CD4-positive, alpha-beta T cell (primary cell): Measurements from ENCODE around the gene FOCAD. TPM values are rescaled to one million over a fixed set of nuclear protein-coding genes. Genes with fewer than 3 reads are reported as not detected.

Experiments used
- ATAC-seq: fragments of 200-7000 bp; cut with Tn5 transposase; one replicate; pipeline ENCODE4 v1.10.0; 2022; ENCODE audit warnings: mild to moderate bottlenecking; ENCODE audit not compliant: poor library complexity
- CTCF ChIA-PET: fragments of 350-600 bp; sonication (Branson Sonifier 250); formaldehyde crosslinking; loops from one replicate; lab custom pipeline; 2021; ENCODE audit warnings: antibody characterized with exemption, inconsistent platforms; lab: Charles Lee
- POLR2A ChIA-PET: fragments of 350-600 bp; sonication (Branson Sonifier 250); formaldehyde crosslinking; loops from one replicate; lab custom pipeline; 2021; ENCODE audit warnings: antibody characterized with exemption, inconsistent platforms; lab: Charles Lee
- DNase-seq, 14 experiments: peaks; one replicate each; pipeline ENCODE4 v3.0.0-alpha.2; 2013 to 2020; ENCODE audit warnings: mixed read lengths in 2 of 14
- H3K27ac ChIP-seq, 2 donors: one replicate each; pipeline versions ENCODE4 v1.5.1 to v1.7.0; 2013; ENCODE audit warnings: low read length in 2 of 2, low read depth in 1 of 2, mild to moderate bottlenecking in 1 of 2
- H3K27me3 ChIP-seq, 2 experiments: 1 replicate in 1 of 2; 2 replicates in 1 of 2; pipeline versions ENCODE4 v1.6.1 to v1.7.0; 2013; ENCODE audit warnings: low read length in 2 of 2, control low read depth in 1 of 2, mild to moderate bottlenecking in 1 of 2, moderate library complexity in 1 of 2; ENCODE audit not compliant: insufficient read depth in 2 of 2, control insufficient read depth in 1 of 2
- H3K36me3 ChIP-seq: one replicate; pipeline ENCODE4 v1.6.1; 2013; ENCODE audit warnings: low read length, control low read depth; ENCODE audit not compliant: insufficient read depth
- H3K4me1 ChIP-seq: one replicate; pipeline ENCODE4 v1.6.1; 2013; ENCODE audit warnings: low read length, control low read depth; ENCODE audit not compliant: insufficient read depth
- H3K4me3 ChIP-seq: one replicate; pipeline ENCODE4 v1.5.1; 2013; ENCODE audit warnings: mild to moderate bottlenecking, low read length, moderate library complexity
- H3K9me3 ChIP-seq, 2 experiments: 1 replicate in 1 of 2; 2 replicates in 1 of 2; pipeline versions ENCODE4 v1.6.1 to v1.7.0; 2013; ENCODE audit warnings: low read length in 2 of 2, mild to moderate bottlenecking in 2 of 2, control low read depth in 1 of 2, moderate library complexity in 1 of 2; ENCODE audit not compliant: control insufficient read depth in 1 of 2, insufficient read depth in 1 of 2
- H3K27ac Mint-ChIP-seq: one replicate; pipeline ENCODE4 v1.8.0; 2020; ENCODE audit warnings: mixed read lengths
- H3K27me3 Mint-ChIP-seq: one replicate; pipeline ENCODE4 v1.8.0; 2021; ENCODE audit warnings: mixed read lengths
- H3K36me3 Mint-ChIP-seq: one replicate; pipeline ENCODE4 v1.8.0; 2021; ENCODE audit warnings: low read depth, mixed read lengths
- H3K4me1 Mint-ChIP-seq: one replicate; pipeline ENCODE4 v1.8.0; 2021; ENCODE audit warnings: low read depth, mixed read lengths
- H3K4me3 Mint-ChIP-seq: one replicate; pipeline ENCODE4 v1.8.0; 2020; ENCODE audit warnings: mild to moderate bottlenecking, mixed read lengths
- H3K9me3 Mint-ChIP-seq: one replicate; pipeline ENCODE4 v1.8.0; 2020; ENCODE audit warnings: mixed read lengths
- intact Hi-C, 2 experiments: fragments of 100-400 bp; cut with DNase I in 1 of 2; cut with micrococcal nuclease in 1 of 2; formaldehyde crosslinking; loops; one replicate each; pipeline versions ENCODE4 v1.15.1 to v1.9.0; 2023 to 2025; cut with DNase I, micrococcal nuclease
- total RNA-seq, 174 experiments: library from RNA in 2 of 174; stranded (reverse) in 2 of 174; gene quantifications; one replicate each; pipeline ENCODE4 v1.2.3 and lab custom pipeline; 2021 to 2026
- TF ChIP-seq, protein P1 (sequence below): fragments of 200-600 bp; IDR thresholded peaks from one replicate; pipeline ENCODE4 v1.8.0; 2022; ENCODE audit warnings: antibody characterized with exemption, mild to moderate bottlenecking

The FOCAD gene
- total RNA-seq, 2 experiments from 2014 or later = 12.4 to 14.1 TPM

DNA sequence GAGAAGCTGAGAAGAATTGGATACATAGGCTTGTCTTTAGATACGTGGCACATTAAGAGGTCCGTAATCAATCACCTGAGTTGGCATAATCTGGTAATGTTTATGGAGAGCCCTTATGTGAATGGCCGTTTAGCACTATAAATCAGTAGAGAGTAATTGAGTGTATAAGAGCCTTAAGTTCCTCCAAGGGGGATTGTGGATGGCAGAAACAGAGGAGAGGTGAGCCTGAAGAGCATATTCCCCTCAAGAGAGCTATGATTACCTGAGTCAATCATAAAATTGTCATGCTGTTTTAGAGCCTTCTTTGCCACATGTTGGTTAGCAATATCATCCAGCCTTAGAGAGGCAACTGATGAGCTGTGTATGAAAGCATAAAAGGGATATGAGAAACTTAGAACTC, 58.8 kb downstream of the FOCAD start:
- DNase-seq (no peak), ATAC-seq (no peak)
- Histone ChIP-seq H3K27ac (no peak overlapping the region), H3K9me3 (no peaks in the 10 kb centered on the region), H3K4me3 (no peak overlapping the region), H3K4me1 (no peaks in the 10 kb centered on the region), H3K36me3 (peaks cover 3% of the 10 kb centered on the region), H3K27me3 (no peaks in the 10 kb centered on the region)
- ChIA-PET POLR2A (no interaction called here), CTCF (interaction anchor here (1.1 kb wide), 1 partner anchor 301 kb away, joined by 3 read pairs; no protein-coding TSS in a partner anchor)
- H3K4me1 Mint-ChIP-seq = peaks cover 15% of the 10 kb centered on the region
- H3K27me3 Mint-ChIP-seq = no peaks in the 10 kb centered on the region
- TF ChIP-seq, protein P1, sequence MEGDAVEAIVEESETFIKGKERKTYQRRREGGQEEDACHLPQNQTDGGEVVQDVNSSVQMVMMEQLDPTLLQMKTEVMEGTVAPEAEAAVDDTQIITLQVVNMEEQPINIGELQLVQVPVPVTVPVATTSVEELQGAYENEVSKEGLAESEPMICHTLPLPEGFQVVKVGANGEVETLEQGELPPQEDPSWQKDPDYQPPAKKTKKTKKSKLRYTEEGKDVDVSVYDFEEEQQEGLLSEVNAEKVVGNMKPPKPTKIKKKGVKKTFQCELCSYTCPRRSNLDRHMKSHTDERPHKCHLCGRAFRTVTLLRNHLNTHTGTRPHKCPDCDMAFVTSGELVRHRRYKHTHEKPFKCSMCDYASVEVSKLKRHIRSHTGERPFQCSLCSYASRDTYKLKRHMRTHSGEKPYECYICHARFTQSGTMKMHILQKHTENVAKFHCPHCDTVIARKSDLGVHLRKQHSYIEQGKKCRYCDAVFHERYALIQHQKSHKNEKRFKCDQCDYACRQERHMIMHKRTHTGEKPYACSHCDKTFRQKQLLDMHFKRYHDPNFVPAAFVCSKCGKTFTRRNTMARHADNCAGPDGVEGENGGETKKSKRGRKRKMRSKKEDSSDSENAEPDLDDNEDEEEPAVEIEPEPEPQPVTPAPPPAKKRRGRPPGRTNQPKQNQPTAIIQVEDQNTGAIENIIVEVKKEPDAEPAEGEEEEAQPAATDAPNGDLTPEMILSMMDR = no peak
- H3K27ac Mint-ChIP-seq = no peak overlapping the region
- no peaks in the 10 kb centered on the region for H3K9me3 Mint-ChIP-seq
- H3K36me3 Mint-ChIP-seq = peaks cover 17% of the 10 kb centered on the region
- no peak overlapping the region for H3K4me3 Mint-ChIP-seq
- intact Hi-C loops = no loop called here

DNA sequence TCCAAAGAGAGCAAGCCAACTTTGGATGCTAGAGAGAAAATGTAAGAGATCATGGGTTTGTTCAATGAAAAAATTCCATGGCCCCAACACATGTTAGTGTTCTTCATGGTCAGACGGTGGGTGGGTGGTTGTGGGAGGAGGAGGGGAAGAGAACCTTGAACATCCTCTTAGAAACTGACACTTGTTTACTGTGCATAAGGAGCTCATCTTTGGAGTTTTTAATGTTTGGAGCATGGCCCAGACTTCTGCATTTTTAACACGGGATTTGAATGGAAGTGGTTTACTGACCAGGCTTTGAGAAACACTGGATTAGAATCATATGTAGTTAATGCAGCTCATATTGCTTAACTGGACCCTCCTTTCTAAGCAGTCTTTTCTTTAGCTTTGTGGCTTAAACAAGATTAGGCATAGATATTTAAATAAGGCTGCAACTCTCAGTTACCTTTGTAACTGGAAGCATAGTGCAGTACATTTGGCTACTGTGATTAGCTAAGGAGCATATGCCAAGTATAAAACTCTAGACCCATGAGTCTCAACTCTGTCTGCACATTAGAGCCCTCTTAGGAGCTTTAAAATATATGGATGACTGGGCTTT, 60.1 kb downstream of the FOCAD start:
- ATAC-seq (no peak), DNase-seq (no peak)
- Mint-ChIP-seq H3K36me3 (peaks cover 10% of the 10 kb centered on the region), H3K4me3 (no peak overlapping the region), H3K27me3 (no peaks in the 10 kb centered on the region), H3K4me1 (peaks cover 15% of the 10 kb centered on the region), H3K27ac (no peak overlapping the region), H3K9me3 (no peaks in the 10 kb centered on the region)
- Histone ChIP-seq H3K27me3 (no peaks in the 10 kb centered on the region), H3K27ac (no peak overlapping the region), H3K36me3 (peaks cover 3% of the 10 kb centered on the region), H3K4me1 (no peaks in the 10 kb centered on the region), H3K9me3 (no peaks in the 10 kb centered on the region), H3K4me3 (no peak overlapping the region)
- TF ChIP-seq, protein P1 = no peak
- ChIA-PET POLR2A (no interaction called here), CTCF (interaction anchor here (1.1 kb wide), 1 partner anchor 302 kb away, joined by 3 read pairs; no protein-coding TSS in a partner anchor)
- intact Hi-C loops = no loop called here

DNA sequence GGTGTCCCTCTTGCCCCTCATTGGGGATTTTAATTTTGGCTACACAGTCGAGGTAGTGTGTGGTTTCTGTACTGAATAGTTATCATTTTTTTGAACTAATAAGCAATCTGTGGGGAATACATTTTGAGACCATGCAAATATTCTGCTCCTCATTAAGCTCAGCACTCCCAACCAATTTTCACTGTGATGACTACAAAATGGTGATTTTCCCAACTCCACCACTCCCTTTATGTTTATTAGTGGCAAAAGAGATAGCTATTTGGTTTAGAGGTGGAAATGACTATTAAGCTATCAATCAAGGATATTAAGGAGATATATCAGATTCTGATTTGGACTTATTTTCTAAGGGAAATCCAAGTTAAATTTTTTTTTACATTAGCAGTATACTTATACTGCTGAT, 62.9 kb downstream of the FOCAD start:
- H3K9me3 Mint-ChIP-seq = no peaks in the 10 kb centered on the region
- no peak overlapping the region for H3K4me3 ChIP-seq
- H3K27ac ChIP-seq = no peak overlapping the region
- no peak overlapping the region for H3K27ac Mint-ChIP-seq
- no peak for DNase-seq
- intact Hi-C loops = no loop called here
- peaks cover 3% of the 10 kb centered on the region for H3K36me3 ChIP-seq
- ChIA-PET CTCF (no interaction called here), POLR2A (no interaction called here)
- TF ChIP-seq, protein P1 = no peak
- ATAC-seq = no peak
- no peaks in the 10 kb centered on the region for H3K27me3 ChIP-seq
- peaks cover 10% of the 10 kb centered on the region for H3K36me3 Mint-ChIP-seq
- no peaks in the 10 kb centered on the region for H3K27me3 Mint-ChIP-seq
- no peaks in the 10 kb centered on the region for H3K4me1 ChIP-seq
- no peak overlapping the region for H3K4me3 Mint-ChIP-seq
- H3K4me1 Mint-ChIP-seq = no peaks in the 10 kb centered on the region
- H3K9me3 ChIP-seq = no peaks in the 10 kb centered on the region
